GM12892 (cell line): ENCODE data around the gene IPO13.

ENCODE experiments used
- POLR2A ChIP-seq: IDR thresholded peaks from 2 replicates; pipeline ENCODE4 v1.6.1; 2011; ENCODE audit warnings: low read depth, low read length, control low read depth
- POLR2AphosphoS5 ChIP-seq: IDR thresholded peaks from 2 replicates; pipeline ENCODE4 v1.6.1; 2011; ENCODE audit warnings: low read depth, low read length, control low read depth
- TAF1 ChIP-seq: IDR thresholded peaks from 2 replicates; pipeline ENCODE4 v1.6.1; 2011; ENCODE audit warnings: low read depth, mild to moderate bottlenecking, control low read depth, low read length, borderline replicate concordance

DNA sequence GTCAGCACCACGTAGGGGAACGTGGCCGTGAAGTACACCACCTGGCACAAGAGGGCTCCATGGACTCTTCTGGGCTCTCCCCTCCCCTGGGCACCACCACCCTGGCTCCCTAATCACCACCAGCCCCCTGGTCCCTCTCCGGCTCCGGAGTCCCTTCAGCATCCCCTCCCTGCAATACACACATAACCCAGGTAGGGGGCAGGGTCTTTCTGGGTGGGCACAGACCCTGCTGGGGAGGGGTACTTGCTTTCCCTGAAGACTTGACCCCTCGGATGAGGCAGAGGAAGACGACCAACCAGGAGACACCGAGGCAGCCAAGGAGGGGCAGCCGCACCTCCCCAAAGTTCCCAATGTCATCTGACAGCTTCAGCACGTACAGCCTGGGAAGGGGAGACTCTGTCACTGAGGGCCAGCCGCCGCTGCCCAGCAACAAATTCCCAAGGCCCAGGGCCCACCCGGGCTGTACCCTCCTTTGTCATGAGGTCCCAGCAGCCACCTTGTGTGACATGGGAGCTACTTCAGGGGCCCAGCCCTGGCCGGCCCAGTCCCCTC, 55.9 kb downstream of the IPO13 start:
- TF ChIP-seq POLR2A, result no peak
- no peak for TF ChIP-seq POLR2AphosphoS5
- TF ChIP-seq TAF1, result no peak
